ENCODE data around the gene COX4I2.

DNA sequence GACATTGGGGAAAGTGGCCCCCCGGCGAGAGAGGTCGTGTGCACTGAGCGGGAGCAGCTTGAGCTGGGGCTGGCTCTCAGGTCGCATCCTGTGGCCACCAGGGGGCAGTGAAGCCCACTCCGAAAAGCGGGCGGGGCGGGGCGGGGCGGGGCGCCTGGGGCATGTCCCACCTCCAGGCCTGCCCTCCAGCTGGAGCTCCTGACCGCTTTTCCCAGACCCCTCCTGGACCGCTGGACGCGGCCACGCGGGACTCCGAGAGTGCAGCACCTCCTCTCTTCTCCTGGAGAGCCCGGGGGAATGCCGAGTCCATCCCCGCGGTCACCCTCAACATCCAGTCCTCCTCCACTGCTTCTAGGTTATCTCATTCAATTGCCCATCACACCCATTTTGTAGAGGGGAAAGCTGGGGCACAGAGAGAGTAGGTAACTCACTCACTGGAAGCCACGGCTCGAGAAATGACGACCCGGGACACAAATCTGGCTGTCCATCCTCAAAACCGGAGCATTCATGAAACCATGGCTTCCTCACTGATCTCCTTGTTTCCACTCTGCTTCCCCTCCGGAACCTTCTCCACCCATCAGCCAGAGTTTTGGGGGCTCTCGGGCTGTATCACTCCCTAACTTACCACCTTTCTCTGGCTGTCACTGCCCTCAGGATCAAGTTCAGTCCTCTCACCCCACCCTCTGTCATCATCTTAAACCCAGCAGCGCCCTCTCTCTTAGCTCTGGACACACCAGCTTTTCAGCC, 24.1 kb downstream of the COX4I2 start:
- TF ChIP-seq, protein P1, sequence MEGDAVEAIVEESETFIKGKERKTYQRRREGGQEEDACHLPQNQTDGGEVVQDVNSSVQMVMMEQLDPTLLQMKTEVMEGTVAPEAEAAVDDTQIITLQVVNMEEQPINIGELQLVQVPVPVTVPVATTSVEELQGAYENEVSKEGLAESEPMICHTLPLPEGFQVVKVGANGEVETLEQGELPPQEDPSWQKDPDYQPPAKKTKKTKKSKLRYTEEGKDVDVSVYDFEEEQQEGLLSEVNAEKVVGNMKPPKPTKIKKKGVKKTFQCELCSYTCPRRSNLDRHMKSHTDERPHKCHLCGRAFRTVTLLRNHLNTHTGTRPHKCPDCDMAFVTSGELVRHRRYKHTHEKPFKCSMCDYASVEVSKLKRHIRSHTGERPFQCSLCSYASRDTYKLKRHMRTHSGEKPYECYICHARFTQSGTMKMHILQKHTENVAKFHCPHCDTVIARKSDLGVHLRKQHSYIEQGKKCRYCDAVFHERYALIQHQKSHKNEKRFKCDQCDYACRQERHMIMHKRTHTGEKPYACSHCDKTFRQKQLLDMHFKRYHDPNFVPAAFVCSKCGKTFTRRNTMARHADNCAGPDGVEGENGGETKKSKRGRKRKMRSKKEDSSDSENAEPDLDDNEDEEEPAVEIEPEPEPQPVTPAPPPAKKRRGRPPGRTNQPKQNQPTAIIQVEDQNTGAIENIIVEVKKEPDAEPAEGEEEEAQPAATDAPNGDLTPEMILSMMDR (IDR thresholded peaks at IDR 0.05), result peak; percentile 70 to 97 (median 83)
- peak; percentile 44 for TF ChIP-seq POLR2A (IDR thresholded peaks at IDR 0.05)
